Placental pericyte (primary cell): ENCODE results near the gene LINC00632. TPM values are rescaled to one million over a fixed set of nuclear protein-coding genes. Genes with fewer than 3 reads are reported as not detected.

Experiments
- total RNA-seq: library from RNA; depleted of rRNA; stranded (reverse); fragments of >200 nt; gene quantifications from 2 replicates; pipeline ENCODE4 v1.2.3, GENCODE V29; 2012

Gene LINC00632
- total RNA-seq = 3.9 and 5.3 TPM in 2 replicates

DNA sequence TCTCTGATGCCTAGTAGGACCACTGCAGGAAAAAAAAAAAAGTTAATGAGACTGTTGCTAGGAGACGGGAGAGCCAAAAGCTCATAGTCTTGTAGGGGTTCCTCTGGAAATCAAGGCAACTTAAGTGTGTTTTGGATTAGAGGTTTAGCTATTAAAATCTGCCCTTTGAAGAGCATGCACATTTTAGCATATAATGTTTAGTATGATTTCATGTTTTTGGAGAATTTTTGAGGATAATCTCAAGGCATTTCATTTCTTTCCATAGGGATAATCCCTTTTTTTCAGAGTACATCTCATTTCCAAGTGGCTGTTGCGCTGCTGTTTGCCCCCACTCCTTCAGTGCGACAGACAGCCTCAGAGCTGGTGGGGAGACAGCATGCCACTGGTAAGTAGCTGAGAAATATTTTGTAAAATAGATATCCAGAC is at the start of gene LINC00632:
LINC00632 (plus strand) TSS at position 339 of the 426 bp plus-strand sequence.

Other genes starting within 250 kb of the LINC00632 start
- gene SOX3, start 204.7 kb upstream of the LINC00632 start, total RNA-seq = not detected in 2 replicates